GM18499 (cell line): ENCODE data around the gene SYTL2.
"Not testable (repeated sequence)": the region's sequence is repeated elsewhere in the genome, so short reads cannot be mapped to it uniquely, and the experiment has no call there.

ENCODE experiments used
- ATAC-seq: cut with Tn5 transposase; IDR thresholded peaks from one replicate; pipeline ENCODE4 v1.9.1; 2021; ENCODE audit warnings: moderate number of reproducible peaks; ENCODE audit not compliant: insufficient read depth, unreplicated experiment

SYTL2 gene, protein sequence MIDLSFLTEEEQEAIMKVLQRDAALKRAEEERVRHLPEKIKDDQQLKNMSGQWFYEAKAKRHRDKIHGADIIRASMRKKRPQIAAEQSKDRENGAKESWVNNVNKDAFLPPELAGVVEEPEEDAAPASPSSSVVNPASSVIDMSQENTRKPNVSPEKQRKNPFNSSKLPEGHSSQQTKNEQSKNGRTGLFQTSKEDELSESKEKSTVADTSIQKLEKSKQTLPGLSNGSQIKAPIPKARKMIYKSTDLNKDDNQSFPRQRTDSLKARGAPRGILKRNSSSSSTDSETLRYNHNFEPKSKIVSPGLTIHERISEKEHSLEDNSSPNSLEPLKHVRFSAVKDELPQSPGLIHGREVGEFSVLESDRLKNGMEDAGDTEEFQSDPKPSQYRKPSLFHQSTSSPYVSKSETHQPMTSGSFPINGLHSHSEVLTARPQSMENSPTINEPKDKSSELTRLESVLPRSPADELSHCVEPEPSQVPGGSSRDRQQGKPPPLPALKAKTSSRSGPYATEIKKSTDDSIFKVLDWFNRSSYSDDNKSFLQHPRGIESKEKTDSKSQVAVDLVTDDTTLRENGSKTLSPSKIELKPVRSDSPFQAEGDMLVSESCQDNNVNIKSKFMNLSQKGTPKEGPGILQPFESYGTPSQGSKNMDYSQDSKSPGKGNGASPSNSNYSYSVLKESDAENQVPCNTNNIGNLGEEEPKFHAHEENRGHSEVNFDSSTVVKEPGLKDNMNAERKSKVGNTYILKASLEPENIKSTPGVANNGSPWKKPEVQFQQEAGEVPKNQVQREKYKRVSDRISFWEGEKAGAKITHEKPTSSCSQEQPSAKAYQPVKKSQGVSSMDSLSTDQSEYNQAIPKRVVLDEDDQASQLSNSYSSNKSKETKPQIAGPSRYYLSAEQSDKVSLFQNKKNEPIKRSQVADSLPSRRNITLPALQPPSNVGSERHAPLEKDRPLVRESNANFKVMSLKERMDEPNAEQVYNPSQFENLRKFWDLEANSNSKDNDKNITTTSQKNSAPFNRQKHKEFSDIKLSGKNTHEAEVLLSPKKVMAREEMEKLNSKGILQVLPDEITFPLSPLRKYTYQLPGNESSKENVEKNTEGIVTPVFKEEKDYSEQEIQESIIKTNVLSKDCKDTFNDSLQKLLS (N-terminal part only)

DNA sequence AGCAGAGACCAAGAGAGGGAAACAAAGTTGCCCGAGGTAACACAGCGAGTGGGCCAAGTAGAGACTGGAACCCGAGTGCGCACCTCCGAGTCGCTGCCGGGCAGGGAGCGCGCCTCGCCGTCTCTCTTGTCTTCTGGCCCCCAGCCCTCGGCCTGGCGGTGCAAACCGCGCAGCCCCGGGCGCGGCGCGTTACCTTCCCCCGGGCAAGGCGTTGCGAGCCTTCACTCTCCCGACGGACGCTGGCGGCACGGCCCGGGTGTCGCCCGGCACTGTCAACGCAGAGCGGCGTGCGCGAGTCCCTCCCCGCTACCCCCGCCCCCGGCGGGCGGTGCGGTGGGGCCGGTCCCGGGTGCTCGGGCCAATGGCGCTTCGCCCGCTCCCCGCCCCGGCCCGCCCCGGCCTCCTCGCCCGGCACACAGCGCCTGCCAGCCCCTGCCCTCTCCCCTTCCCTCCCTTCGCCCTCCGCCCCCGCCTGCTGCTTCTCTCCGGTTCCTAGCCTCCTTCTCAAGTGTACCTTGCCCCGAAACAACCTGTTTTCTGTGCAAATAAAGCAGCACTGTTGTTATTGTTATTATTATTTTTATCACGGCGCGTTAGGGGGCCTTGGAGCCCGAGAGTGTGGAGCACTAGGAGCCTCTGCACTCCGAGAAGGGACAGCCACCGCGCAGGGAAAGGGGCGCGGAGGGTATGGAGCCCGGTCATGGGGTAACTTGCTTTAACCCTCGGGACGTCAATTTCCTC lies at the start of gene SYTL2:
Gene SYTL2, minus strand, starts transcription at position 271 of the 741 bp plus-strand sequence. CDS start 53,416 bp downstream, outside the sequence.
- ATAC-seq = no peak

DNA sequence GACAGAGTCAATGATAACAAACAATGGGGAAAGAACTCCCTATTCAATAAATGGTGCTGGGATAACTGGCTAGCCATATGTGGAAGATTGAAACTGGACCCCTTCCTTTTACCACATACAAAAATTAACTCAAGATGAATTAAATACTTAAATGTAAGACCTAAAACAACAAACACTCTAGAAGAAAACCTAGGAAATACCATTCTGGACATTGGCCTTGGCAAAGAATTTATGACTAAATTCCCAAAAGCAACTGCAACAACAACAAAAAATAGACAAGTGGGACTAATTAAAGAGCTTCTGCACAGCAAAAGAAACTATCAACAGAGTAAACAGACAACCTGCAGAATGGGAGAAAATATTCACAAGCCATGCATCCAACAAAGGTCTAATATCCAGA lies 48.6 kb upstream of the SYTL2 start:
- not testable (repeated sequence) for ATAC-seq

DNA sequence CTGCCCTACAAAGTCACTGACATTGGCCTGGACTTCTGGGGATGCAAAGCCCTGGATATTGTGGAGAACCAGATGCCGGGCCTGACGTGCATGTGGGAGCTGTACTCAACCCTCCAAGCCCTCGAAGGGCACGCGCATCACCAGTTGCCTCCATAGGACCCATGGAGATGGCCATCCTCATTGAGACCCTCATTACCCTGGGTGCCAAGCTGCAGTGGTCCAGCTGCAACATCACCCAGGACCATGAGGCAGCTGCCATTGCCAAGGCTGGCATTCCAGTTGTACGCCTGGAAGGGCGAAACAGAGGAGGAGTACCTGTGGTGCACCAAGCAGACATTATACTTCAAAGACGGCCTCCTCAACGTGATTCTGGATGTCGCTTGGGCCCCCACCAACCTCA lies 46.2 kb upstream of the SYTL2 start:
- no peak for ATAC-seq

DNA sequence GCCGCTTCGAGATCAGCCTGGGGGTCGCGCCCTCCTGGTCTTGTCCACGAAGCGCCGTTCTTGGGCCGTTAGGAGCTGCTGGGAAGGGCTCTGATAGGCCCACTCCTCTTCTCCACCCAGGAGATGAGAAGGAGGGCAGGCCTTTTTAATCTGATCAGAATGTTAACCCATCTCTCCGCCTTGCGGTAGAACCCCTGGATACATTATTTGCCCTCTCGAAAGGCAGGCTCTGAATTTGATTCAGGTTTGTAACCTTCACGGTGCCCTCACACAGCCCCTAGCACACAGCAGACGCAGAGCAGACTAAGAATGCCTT lies 44.4 kb upstream of the SYTL2 start, which contains the start of gene CCDC83:
Gene CCDC83, plus strand, starts transcription at position 43 of the 316 bp plus-strand sequence. CDS start 9,741 bp downstream, outside the sequence.
- ATAC-seq = no peak

DNA sequence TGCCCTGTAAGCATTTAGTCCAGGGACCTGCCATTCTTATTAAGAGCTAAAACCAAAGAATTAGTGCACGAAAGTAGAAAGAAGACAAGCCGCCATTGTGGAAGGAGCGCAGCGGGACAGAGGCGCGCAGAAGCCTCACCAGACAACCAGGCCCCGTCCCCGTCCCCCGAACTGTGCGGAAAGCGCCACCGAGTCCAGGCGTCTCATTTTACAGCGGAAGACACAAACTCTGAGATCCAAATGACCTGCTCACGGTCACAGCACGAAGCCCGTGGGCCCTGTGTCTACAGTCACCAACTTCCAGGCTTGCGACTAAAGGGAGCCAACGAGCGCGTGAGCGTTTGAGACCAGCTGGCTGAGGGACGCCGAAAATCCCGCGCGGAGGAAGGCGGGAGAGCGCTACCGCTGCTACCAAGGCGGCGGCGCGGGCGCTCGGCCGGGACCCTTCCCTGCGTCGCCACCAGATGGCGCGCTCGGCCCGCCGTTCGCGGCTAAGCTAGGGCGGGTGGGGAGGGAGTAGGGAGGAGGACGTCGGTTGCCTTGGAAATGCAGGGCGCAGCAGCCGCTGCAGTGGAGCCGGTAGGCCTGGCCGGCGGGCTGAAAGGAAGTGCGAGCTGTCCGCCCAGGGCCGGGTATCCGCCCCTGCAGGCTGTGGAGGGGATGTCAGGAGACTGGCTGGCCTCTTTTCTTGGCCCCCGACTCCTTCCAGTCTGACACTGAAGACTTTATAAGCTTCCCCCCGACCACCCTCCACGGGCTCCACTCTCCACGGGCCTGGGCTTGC lies 43.8 kb upstream of the SYTL2 start:
- peak; percentile 98 for ATAC-seq

DNA sequence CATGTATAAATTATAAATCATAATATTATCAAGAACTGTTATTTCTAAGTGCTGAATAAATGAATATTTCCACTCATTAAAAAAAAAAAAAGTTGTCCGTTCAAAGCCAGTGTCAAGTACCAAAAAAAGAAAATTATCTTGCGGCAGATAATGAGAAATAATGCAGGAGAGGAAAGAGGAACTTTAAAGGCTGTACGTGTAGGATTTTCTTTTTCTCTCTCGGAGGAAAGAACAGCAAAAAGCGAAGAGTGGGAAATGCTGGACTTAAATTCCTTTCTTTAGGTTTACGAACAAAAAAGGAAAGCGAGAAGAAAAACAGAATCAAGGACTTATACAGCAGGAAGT lies 43.2 kb upstream of the SYTL2 start:
- no peak for ATAC-seq

DNA sequence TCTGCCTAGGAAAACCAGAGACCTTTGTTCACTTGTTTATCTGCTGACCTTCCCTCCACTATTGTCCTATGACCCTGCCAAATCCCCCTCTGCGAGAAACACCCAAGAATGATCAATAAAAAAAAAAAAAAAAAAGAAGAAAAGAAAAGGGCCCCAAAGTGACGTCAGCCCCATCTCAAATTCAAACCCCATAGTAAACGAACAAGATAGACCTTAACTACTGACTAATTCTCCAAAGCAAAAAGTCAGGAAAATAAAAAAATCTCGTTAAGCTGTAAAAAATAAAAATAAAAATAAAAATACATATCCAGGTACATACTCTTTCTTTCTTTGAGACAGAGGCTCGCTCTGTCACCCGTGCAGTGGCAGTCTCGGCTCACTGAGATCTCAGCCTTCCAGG lies 42.6 kb upstream of the SYTL2 start:
- ATAC-seq = not testable (repeated sequence)

DNA sequence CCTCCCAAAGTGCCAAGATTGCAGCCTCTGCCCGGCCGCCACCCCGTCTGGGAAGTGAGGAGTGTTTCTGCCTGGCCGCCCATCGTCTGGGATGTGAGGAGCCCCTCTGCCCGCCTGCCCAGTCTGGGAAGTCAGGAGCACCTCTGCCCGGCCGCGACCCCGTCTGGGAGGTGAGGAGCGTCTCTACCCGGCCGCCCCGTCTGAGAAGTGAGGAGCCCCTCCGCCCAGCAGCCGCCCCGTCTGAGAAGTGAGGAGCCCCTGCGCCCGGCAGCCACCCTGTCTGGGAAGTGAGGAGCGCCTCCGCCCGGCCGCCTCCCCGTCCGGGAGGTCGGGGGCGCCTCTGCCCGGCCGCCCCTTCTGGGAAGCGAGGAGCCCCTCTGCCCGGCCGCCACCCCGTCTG lies 41.8 kb upstream of the SYTL2 start:
- not testable (repeated sequence) for ATAC-seq

DNA sequence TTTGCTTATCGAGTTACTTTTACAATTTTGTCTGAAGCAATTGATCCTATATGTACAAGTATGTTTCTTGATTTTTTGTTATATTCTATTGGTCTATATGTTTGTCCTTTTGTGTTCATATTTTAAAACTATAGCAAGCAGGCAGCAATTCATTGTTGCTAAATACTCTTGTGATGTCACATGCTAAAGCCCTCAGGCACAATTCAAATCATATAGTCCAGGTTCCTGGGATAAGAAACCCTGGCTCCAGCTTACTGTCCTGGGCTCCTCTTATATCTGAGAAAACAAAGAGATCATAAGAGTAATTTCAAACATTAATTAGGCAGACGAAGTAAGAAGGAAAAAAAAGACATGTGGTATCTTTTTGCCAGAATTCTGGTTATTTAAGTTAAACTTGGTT lies 37.6 kb upstream of the SYTL2 start:
- no peak for ATAC-seq

DNA sequence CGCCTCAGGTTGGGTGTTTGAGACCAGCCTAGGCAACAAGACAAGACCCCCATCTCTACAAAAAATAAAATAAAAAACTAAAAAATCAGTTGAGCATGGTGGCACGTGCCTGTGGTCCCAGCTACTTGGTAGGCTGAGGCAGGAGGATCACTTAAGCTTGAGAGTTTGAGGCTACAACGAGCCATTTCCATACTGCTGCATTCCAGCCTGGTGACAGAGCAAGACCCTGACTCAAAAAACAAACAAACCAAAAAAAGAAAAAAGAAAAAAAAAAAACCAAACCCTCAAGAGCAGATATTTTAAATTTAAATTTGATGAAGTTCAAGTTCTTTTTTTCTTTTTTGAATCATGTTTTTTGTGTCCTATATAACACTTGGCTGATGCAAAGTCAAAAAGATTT lies 37.1 kb upstream of the SYTL2 start:
- no peak for ATAC-seq

DNA sequence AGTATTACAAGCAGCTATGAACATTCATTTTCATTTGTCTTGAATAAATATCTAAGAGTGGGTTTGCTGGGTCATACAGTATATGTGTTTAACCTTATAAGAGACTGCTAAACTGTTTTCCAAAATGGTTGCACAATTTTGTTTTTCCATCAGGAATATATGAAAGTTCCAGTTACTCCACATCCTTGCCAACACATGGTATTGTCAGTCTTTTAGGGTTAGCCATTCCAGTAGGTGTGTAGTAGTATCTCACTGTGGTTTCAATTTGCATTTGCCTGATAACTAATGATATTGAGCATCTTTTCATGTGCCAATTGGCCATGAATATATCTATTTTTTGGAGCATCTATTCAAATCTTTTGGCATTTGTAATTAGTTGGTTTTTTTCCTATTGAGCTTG lies 36.5 kb upstream of the SYTL2 start:
- ATAC-seq = no peak

DNA sequence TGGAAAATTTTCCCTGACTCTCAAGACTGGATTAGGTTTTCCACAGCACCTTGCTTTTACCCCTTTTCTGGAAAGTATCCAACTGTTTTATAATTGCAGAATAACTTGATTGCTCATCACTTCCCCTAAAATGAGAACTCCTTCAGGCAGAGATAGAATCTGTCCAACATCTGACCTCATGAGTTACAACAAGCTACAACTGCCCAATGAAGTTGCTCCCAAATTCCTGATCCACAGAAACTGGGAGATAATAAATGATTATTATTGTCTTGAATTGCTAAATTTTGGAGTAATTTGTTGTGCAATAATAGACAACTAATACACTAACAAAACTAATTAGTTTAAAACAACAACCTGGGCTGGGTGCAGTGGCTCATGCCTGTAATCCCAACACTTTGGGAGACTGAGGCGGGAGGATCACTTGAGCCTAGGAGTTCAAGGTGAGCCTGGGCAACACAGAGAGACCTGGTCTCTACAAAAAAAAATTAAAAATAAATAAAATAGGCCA lies 34.2 kb upstream of the SYTL2 start:
- no peak for ATAC-seq

DNA sequence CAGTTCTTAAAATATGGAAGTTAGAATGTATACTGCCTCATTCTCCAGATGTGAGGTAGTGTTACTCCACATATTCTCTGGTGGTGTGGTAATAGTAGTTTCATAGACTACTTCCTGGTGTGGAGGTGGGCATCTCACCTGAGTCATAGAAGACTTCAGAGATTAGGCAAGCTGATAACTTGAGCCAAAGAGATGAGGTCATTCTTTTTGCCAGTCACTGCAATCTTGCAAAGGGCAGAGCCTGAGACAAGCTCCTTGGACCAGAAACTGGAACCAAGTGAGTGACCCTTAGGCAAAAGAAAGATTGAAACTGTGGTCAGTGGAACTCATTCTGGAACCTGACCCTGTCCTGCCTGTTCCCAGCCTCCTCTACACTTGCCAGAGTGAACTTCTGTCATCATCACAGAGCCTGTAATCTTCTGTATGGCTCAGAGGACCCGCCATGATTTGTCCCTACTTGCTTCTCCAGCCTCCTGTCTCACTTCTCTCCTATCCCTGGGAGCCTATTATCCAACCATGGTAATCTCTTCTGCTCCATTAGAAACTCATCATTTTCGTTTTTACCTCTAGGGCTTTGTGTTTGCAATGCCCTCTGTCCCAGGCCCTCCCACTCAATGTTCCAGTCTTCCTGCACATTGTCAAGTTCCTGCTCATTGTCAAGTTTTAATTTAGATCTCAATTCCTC lies 33.6 kb upstream of the SYTL2 start:
- ATAC-seq = no peak

DNA sequence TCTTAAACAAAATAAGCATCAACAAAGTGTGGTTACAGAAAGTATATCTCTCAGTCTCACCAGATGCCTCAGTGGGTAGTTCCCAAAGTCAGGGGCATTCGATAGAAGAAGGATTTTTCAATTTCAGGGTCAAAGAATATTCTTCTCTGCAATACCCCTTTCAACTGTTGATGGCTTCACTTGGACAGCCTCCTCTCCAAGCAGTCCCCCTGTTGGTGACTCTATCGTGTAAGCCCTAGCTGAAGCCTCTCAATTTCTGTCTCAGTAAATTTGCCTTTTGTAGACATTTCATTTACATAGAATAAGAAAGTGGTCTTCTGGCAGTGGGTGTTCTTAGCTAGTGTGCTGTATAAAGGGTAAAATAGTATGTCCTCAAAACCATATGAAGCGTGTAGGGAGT lies 33.0 kb upstream of the SYTL2 start:
- ATAC-seq = no peak

DNA sequence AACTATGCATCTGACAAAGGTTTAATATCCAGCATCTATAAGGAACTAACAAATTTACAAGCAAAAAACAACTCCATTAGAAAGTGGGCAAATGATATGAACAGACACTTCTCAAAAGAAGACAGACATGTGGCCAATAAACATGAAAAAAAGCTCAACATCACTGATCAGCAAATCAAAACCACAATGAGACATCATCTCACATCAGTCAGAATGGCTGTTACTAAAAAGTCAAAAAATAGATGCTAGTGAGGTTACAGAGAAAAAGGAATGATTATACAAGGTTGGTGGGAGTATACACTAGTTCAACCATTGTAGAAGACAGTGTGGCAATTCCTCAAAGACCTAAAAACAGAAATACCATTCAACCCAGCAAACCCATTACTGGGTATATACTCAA lies 30.0 kb upstream of the SYTL2 start:
- not testable (repeated sequence) for ATAC-seq

DNA sequence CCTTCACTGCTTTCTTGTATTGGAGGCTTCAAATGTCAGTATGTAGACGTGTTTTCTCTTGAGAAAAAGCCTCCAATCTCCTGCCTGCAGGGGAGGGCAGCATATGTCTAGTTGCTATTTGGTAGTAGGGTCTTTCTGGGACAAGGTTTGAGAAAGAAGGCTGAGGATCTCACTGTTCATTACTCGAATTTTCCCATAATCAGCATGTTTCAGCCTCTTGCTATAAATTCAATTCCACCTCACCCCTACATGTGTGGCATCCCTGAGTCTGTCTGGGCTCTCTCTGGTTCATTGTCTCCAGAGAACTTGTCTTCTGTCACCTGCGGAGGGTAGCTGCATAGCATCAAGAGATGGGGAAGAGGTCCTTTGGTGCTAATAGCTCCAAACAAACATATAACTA lies 24.8 kb upstream of the SYTL2 start:
- no peak for ATAC-seq

DNA sequence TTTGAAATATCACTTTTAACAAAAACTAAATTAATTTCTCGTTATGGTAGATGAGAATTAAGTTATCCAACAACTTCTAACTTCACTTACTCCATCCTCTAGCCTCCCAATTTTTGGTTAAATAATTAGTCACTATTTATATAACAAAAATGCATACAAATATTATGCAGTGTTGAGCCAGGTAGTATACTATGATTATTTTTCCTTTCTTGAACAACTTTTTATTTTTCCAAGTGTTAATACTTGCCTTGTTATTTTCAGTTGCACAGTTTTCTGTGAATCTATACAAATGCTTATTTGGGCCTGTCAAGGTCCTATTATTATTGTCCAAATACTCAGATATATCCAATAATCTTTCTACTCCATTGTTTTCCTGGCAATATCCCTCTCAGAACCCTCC lies 24.3 kb upstream of the SYTL2 start:
- ATAC-seq = no peak

DNA sequence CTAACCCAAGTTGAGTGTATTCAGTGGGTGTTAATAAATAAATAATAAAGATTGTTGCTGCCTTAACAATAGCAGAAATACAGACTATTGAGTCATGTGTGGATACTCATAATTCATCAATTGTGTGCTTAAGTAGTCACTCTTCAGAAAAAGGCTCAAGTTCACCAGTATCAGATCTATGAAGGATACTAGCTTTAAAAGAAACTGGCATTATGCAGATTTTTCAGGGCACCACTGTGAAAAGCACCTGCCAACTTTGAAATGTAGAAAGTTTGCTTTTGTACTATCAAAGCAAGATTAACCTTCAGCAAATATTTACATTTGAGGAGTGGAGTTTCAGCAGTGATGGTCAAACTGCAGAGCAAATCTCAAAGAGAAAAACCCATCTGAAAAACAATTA lies 20.1 kb upstream of the SYTL2 start:
- ATAC-seq = no peak

DNA sequence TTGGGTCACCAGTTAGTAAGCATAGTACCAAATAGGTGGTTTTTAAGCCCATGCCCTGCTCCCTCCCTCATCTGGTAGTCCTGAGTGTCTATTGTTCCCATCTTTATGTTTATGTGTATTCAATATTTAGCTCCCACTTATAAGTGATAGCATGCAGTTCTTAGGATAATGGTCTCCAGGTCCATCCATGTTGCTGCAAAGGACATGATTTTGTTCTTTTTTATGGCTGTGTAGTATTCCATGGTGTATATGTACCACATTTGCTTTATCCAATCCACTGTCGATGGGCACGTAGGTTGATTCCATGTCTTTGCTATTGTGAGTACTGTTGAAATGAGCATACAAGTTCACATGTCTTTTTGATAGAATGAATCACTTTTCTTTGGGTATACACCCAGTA lies 18.2 kb upstream of the SYTL2 start:
- no peak for ATAC-seq
